Naive thymus-derived CD8-positive, alpha-beta T cell (primary cell): Measurements from ENCODE around the gene SCYGR4. TPM values are rescaled to one million over a fixed set of nuclear protein-coding genes. Genes with fewer than 3 reads are reported as not detected.
"Not testable (repeated sequence)": the region's sequence is repeated elsewhere in the genome, so short reads cannot be mapped to it uniquely, and the experiment has no call there.

ENCODE experiments used
- ATAC-seq, 2 donors: fragments of 150-1000 bp; cut with Tn5 transposase in 1 of 2; sonication (Bioruptor Pico), chemical (Tn5 transposase) in 1 of 2; 1 replicate in 1 of 2; 2 replicates in 1 of 2; pipeline ENCODE4 v1.10.0; 2021; ENCODE audit warnings: mild to moderate bottlenecking in 2 of 2, moderate library complexity in 2 of 2
- POLR2A ChIA-PET: fragments of 350-600 bp; sonication (Branson Sonifier 250); formaldehyde crosslinking; loops from one replicate; lab custom pipeline; 2021; ENCODE audit warnings: antibody characterized with exemption; lab: Charles Lee
- DNase-seq, 10 donors: peaks; one replicate each; pipeline versions ENCODE4 v3.0.0 to v3.0.0-alpha.2; 2020 to 2022
- H3K27ac Mint-ChIP-seq, 10 donors: one replicate each; pipeline ENCODE4 v1.8.0; 2020 to 2022; ENCODE audit warnings: mild to moderate bottlenecking in 10 of 10, mixed read lengths in 10 of 10, moderate library complexity in 4 of 10, inconsistent platforms in 1 of 10
- H3K27me3 Mint-ChIP-seq, 5 donors: one replicate each; pipeline ENCODE4 v1.8.0; 2021 to 2022; ENCODE audit warnings: mixed read lengths in 5 of 5
- H3K36me3 Mint-ChIP-seq, 3 donors: one replicate each; pipeline ENCODE4 v1.8.0; 2020 to 2022; ENCODE audit warnings: mixed read lengths in 3 of 3, mild to moderate bottlenecking in 2 of 3, inconsistent platforms in 1 of 3
- H3K4me1 Mint-ChIP-seq, 4 donors: one replicate each; pipeline ENCODE4 v1.8.0; 2021 to 2022; ENCODE audit warnings: mixed read lengths in 4 of 4
- H3K4me3 Mint-ChIP-seq, 10 donors: one replicate each; pipeline ENCODE4 v1.8.0; 2020 to 2022; ENCODE audit warnings: mild to moderate bottlenecking in 10 of 10, mixed read lengths in 10 of 10, moderate library complexity in 6 of 10, inconsistent platforms in 1 of 10
- H3K9me3 Mint-ChIP-seq, 9 donors: one replicate each; pipeline ENCODE4 v1.8.0; 2020 to 2022; ENCODE audit warnings: mixed read lengths in 9 of 9, mild to moderate bottlenecking in 3 of 9, inconsistent platforms in 1 of 9, moderate library complexity in 1 of 9
- polyA plus RNA-seq, 3 donors: library from polyadenylated mRNA; unstranded; fragments of 300-500 nt; fragmentation: Illumina TruSeq; gene quantifications; one replicate each; pipeline ENCODE4 v1.2.3, GENCODE V29; 2021
- total RNA-seq, 8 experiments: library from RNA in 2 of 8; stranded (reverse) in 2 of 8; gene quantifications; one replicate each; pipeline ENCODE4 v1.2.3 and lab custom pipeline; 2021 to 2026

Gene SCYGR4
- total and polyA plus RNA-seq, 5 experiments from 2014 or later = not detected

GRCh38 chr2:227597998-227598397 is 19.3 kb upstream of the SCYGR4 start:
- DNase-seq = no peak
- Mint-ChIP-seq H3K27me3 (peaks cover 26 to 55% (median 30%) of the 10 kb centered on the region in 5 donors), H3K9me3 (no peaks in the 10 kb centered on the region), H3K36me3 (peaks cover 0 to 4% (median 0%) of the 10 kb centered on the region in 3 donors), H3K4me3 (no peak overlapping the region), H3K4me1 (no peaks in the 10 kb centered on the region), H3K27ac (no peak overlapping the region)
- POLR2A ChIA-PET = no interaction called here
- no peak for ATAC-seq

GRCh38 chr2:227598835-227599503 is 18.3 kb upstream of the SCYGR4 start, which contains the start of gene SCYGR2:
TSS of gene SCYGR2 (plus strand) at chr2:227598893. CDS start at chr2:227598893, 0 bp downstream.
- H3K4me3 Mint-ChIP-seq, DNase-seq, ATAC-seq, H3K4me1 Mint-ChIP-seq, H3K36me3 Mint-ChIP-seq, POLR2A ChIA-PET, H3K27ac Mint-ChIP-seq, H3K9me3 Mint-ChIP-seq: not testable (repeated sequence)
- H3K27me3 Mint-ChIP-seq = peaks cover 25 to 59% (median 29%) of the 10 kb centered on the region in 5 donors

- POLR2A ChIA-PET = no interaction called here
- ATAC-seq = no peak
- H3K27me3 Mint-ChIP-seq = peaks cover 15 to 54% (median 32%) of the 10 kb centered on the region in 5 donors
- H3K4me1 Mint-ChIP-seq = no peaks in the 10 kb centered on the region
- DNase-seq = no peak
- no peak overlapping the region for H3K4me3 Mint-ChIP-seq
- peaks cover 0 to 4% (median 0%) of the 10 kb centered on the region in 3 donors for H3K36me3 Mint-ChIP-seq
- H3K9me3 Mint-ChIP-seq = no peaks in the 10 kb centered on the region
- H3K27ac Mint-ChIP-seq = no peak overlapping the region
These were observed 14.9 kb upstream of the SCYGR4 start for GRCh38 chr2:227602358-227602757.

GRCh38 chr2:227606476-227606875 is 10.8 kb upstream of the SCYGR4 start:
- no peak for ATAC-seq
- no peak for DNase-seq
- Mint-ChIP-seq H3K4me3 (no peak overlapping the region), H3K27me3 (peaks cover 12 to 47% (median 31%) of the 10 kb centered on the region in 5 donors), H3K9me3 (no peaks in the 10 kb centered on the region), H3K4me1 (peaks cover 6 to 17% (median 13%) of the 10 kb centered on the region in 4 donors), H3K27ac (no peak overlapping the region), H3K36me3 (no peaks in the 10 kb centered on the region)
- POLR2A ChIA-PET = no interaction called here

GRCh38 chr2:227607941-227608340 is 9.4 kb upstream of the SCYGR4 start:
- H3K36me3 Mint-ChIP-seq = no peaks in the 10 kb centered on the region
- no peaks in the 10 kb centered on the region for H3K9me3 Mint-ChIP-seq
- H3K27me3 Mint-ChIP-seq = peaks cover 20 to 47% (median 37%) of the 10 kb centered on the region in 5 donors
- DNase-seq = no peak
- no peak overlapping the region for H3K27ac Mint-ChIP-seq
- H3K4me1 Mint-ChIP-seq = peaks cover 6 to 17% (median 13%) of the 10 kb centered on the region in 4 donors
- no peak for ATAC-seq
- POLR2A ChIA-PET = no interaction called here
- no peak overlapping the region for H3K4me3 Mint-ChIP-seq

- H3K4me1 Mint-ChIP-seq = peaks cover 6 to 17% (median 13%) of the 10 kb centered on the region in 4 donors
- DNase-seq (peak in 5 of 10 donors; percentile 9 to 41 (median 22)), ATAC-seq (peak in 1 of 2 donors; percentile 67)
- no peaks in the 10 kb centered on the region for H3K9me3 Mint-ChIP-seq
- H3K36me3 Mint-ChIP-seq = no peaks in the 10 kb centered on the region
- peak overlapping the region in 2 of 10 donors; percentile 55 to 83 for H3K27ac Mint-ChIP-seq
- POLR2A ChIA-PET = interaction anchor here (0.7 kb wide), 1 partner anchor 553 kb away, joined by 6 read pairs; no protein-coding TSS in a partner anchor
- H3K27me3 Mint-ChIP-seq = peaks cover 19 to 43% (median 35%) of the 10 kb centered on the region in 5 donors
- peak overlapping the region in 1 of 10 donors; percentile 2 for H3K4me3 Mint-ChIP-seq
These were observed 8.5 kb upstream of the SCYGR4 start for GRCh38 chr2:227608561-227609338.

GRCh38 chr2:227610123-227610522 is 7.2 kb upstream of the SCYGR4 start:
- POLR2A ChIA-PET = no interaction called here
- peaks cover 6 to 17% (median 13%) of the 10 kb centered on the region in 4 donors for H3K4me1 Mint-ChIP-seq
- H3K4me3 Mint-ChIP-seq = no peak overlapping the region
- no peak for DNase-seq
- ATAC-seq = no peak
- peaks cover 13 to 40% (median 34%) of the 10 kb centered on the region in 5 donors for H3K27me3 Mint-ChIP-seq
- peak overlapping the region in 1 of 10 donors; percentile 18 for H3K27ac Mint-ChIP-seq
- H3K9me3 Mint-ChIP-seq = no peaks in the 10 kb centered on the region
- H3K36me3 Mint-ChIP-seq = no peaks in the 10 kb centered on the region

GRCh38 chr2:227612546-227613271 is 4.6 kb upstream of the SCYGR4 start:
- H3K36me3 Mint-ChIP-seq = no peaks in the 10 kb centered on the region
- peak overlapping the region in 1 of 10 donors; percentile 3 for H3K27ac Mint-ChIP-seq
- no peak for ATAC-seq
- H3K4me3 Mint-ChIP-seq = no peak overlapping the region
- no peaks in the 10 kb centered on the region for H3K9me3 Mint-ChIP-seq
- peaks cover 9 to 38% (median 27%) of the 10 kb centered on the region in 5 donors for H3K27me3 Mint-ChIP-seq
- POLR2A ChIA-PET = no interaction called here
- DNase-seq = no peak
- peaks cover 6 to 16% (median 13%) of the 10 kb centered on the region in 4 donors for H3K4me1 Mint-ChIP-seq

- peaks cover 6 to 13% (median 10%) of the 10 kb centered on the region in 4 donors for H3K4me1 Mint-ChIP-seq
- DNase-seq (no peak), ATAC-seq (no peak)
- H3K9me3 Mint-ChIP-seq = no peaks in the 10 kb centered on the region
- H3K27ac Mint-ChIP-seq = no peak overlapping the region
- no peak overlapping the region for H3K4me3 Mint-ChIP-seq
- peaks cover 13 to 38% (median 27%) of the 10 kb centered on the region in 5 donors for H3K27me3 Mint-ChIP-seq
- no peaks in the 10 kb centered on the region for H3K36me3 Mint-ChIP-seq
- POLR2A ChIA-PET = no interaction called here
These were observed 4.0 kb upstream of the SCYGR4 start for GRCh38 chr2:227613272-227613660.

GRCh38 chr2:227614246-227614645 is 3.1 kb upstream of the SCYGR4 start:
- DNase-seq (no peak), ATAC-seq (no peak)
- H3K36me3 Mint-ChIP-seq = no peaks in the 10 kb centered on the region
- H3K4me1 Mint-ChIP-seq = peaks cover 0 to 3% (median 2%) of the 10 kb centered on the region in 4 donors
- POLR2A ChIA-PET = no interaction called here
- H3K9me3 Mint-ChIP-seq = no peaks in the 10 kb centered on the region
- H3K27me3 Mint-ChIP-seq = peaks cover 13 to 41% (median 27%) of the 10 kb centered on the region in 5 donors
- H3K27ac Mint-ChIP-seq = no peak overlapping the region
- no peak overlapping the region for H3K4me3 Mint-ChIP-seq

- peaks cover 0 to 3% (median 0%) of the 10 kb centered on the region in 4 donors for H3K4me1 Mint-ChIP-seq
- no peak for ATAC-seq
- H3K27me3 Mint-ChIP-seq = peaks cover 15 to 41% (median 29%) of the 10 kb centered on the region in 5 donors
- H3K36me3 Mint-ChIP-seq = no peaks in the 10 kb centered on the region
- DNase-seq = no peak
- H3K4me3 Mint-ChIP-seq = no peak within 1 kb of the TSS
- peak within 1 kb of the TSS in 1 of 10 donors; percentile 2 for H3K27ac Mint-ChIP-seq
- no peaks in the 10 kb centered on the region for H3K9me3 Mint-ChIP-seq
- POLR2A ChIA-PET = no interaction called here
These were observed 2.6 kb upstream of the SCYGR4 start, which contains the start of gene SCYGR3 for GRCh38 chr2:227614740-227615139. TSS of gene SCYGR3 (minus strand) at chr2:227614840. CDS start at chr2:227614840, 0 bp downstream.

- Mint-ChIP-seq H3K4me1 (peaks cover 0 to 1% (median 0%) of the 10 kb centered on the region in 4 donors), H3K27ac (no peak overlapping the region), H3K4me3 (no peak overlapping the region), H3K9me3 (peaks cover 0 to under 1% (median 0%) of the 10 kb centered on the region in 9 donors), H3K27me3 (peaks cover 13 to 39% (median 26%) of the 10 kb centered on the region in 5 donors), H3K36me3 (no peaks in the 10 kb centered on the region)
- no peak for DNase-seq
- no peak for ATAC-seq
- POLR2A ChIA-PET = no interaction called here
These were observed 2.1 kb upstream of the SCYGR4 start for GRCh38 chr2:227615181-227615580.
